K562 (cell line): Measurements from ENCODE around the gene KCNQ4. TPM values are rescaled to one million over a fixed set of nuclear protein-coding genes. Genes with fewer than 3 reads are reported as not detected.

Experiments
- CHD4 ChIP-seq: fragments of 200-600 bp; sonication (generic); IDR thresholded peaks from 3 replicates; pipeline ENCODE4 v1.6.1; 2012; ENCODE audit warnings: low read depth, mild to moderate bottlenecking, mixed read lengths, low read length, inconsistent platforms; ENCODE audit not compliant: insufficient read depth, insufficient replicate concordance, poor library complexity, severe bottlenecking
- EHMT2 ChIP-seq: fragments of 450-650 bp; IDR thresholded peaks from 2 replicates; pipeline ENCODE4 v1.6.1; 2018; ENCODE audit warnings: antibody characterized with exemption
- ETV6 ChIP-seq, 3 experiments: fragments of 150-350 bp in 1 of 3; sonication (generic) in 1 of 3; formaldehyde crosslinking in 1 of 3; IDR thresholded peaks; 2 replicates each; pipeline versions ENCODE4 v1.6.1 to v1.8.0; 2014 to 2022; ENCODE audit warnings: borderline replicate concordance in 2 of 3, low read depth in 2 of 3, antibody characterized with exemption in 1 of 3, low read length in 1 of 3, mild to moderate bottlenecking in 1 of 3, missing genetic modification reagents in 1 of 3
- FOS ChIP-seq: IDR thresholded peaks from 3 replicates; pipeline ENCODE4 v1.6.1; 2011; ENCODE audit not compliant: insufficient read length; ENCODE audit errors: extremely low read depth
- FOXA3 ChIP-seq, 2 experiments: fragments of 450-650 bp in 1 of 2; sonication (generic) in 1 of 2; formaldehyde crosslinking; IDR thresholded peaks in 1 of 2; conservative IDR thresholded peaks in 1 of 2; 2 replicates each; pipeline versions ENCODE4 v1.4.0 to v1.8.0; 2020 to 2022; ENCODE audit warnings: mild to moderate bottlenecking in 2 of 2, missing genetic modification reagents in 1 of 2
- FOXP1 ChIP-seq: sonication (generic); formaldehyde crosslinking; IDR thresholded peaks from 2 replicates; pipeline ENCODE4 v1.8.0; 2022; ENCODE audit warnings: mild to moderate bottlenecking, missing genetic modification reagents
- HSF4 ChIP-seq: fragments of 250-450 bp; sonication (Bioruptor Pico); IDR thresholded peaks from 2 replicates; pipeline ENCODE4 v2.1.2; 2022; ENCODE audit warnings: mild to moderate bottlenecking, moderate library complexity, borderline replicate concordance
- JUND ChIP-seq, 2 experiments: IDR thresholded peaks; 2 replicates in 1 of 2; 3 replicates in 1 of 2; pipeline ENCODE4 v1.6.1; 2011; ENCODE audit warnings: borderline replicate concordance in 2 of 2, low read depth in 2 of 2, low read length in 2 of 2, improper control_type of control experiment in 1 of 2, missing biosample characterization in 1 of 2, missing genetic modification characterization in 1 of 2, missing genetic modification reagents in 1 of 2
- KAT7 ChIP-seq: sonication (generic); formaldehyde crosslinking; IDR thresholded peaks from 2 replicates; pipeline ENCODE4 v1.8.0; 2022; ENCODE audit warnings: missing genetic modification reagents, mild to moderate bottlenecking, borderline replicate concordance
- L3MBTL2 ChIP-seq: fragments of 450-650 bp; IDR thresholded peaks from 2 replicates; pipeline ENCODE4 v1.6.1; 2016; ENCODE audit warnings: mild to moderate bottlenecking, moderate library complexity
- LARP7 ChIP-seq: fragments of 450-650 bp; IDR thresholded peaks from 2 replicates; pipeline ENCODE4 v1.6.1; 2016
- MCM3 ChIP-seq: fragments of 450-650 bp; IDR thresholded peaks from 2 replicates; pipeline ENCODE4 v1.6.1; 2016
- MLX ChIP-seq, 2 experiments: fragments of 450-650 bp in 1 of 2; sonication (generic) in 1 of 2; formaldehyde crosslinking; conservative IDR thresholded peaks; 2 replicates each; pipeline versions ENCODE4 v1.4.0 to v1.8.1; 2020 to 2022; ENCODE audit warnings: mild to moderate bottlenecking in 1 of 2, missing genetic modification reagents in 1 of 2
- MNT ChIP-seq, 2 experiments: fragments of 450-650 bp; conservative IDR thresholded peaks; 2 replicates each; pipeline ENCODE4 v1.6.1; 2017; ENCODE audit warnings: mild to moderate bottlenecking in 2 of 2, moderate library complexity in 2 of 2
- MYC ChIP-seq, 2 experiments: fragments of 250-450 bp in 1 of 2; sonication (Bioruptor Pico) in 1 of 2; IDR thresholded peaks; 2 replicates each; pipeline versions ENCODE4 v1.5.1 to v1.6.1; 2012 to 2021; ENCODE audit warnings: low read depth in 2 of 2, borderline replicate concordance in 1 of 2, improper control_type of control experiment in 1 of 2, low read length in 1 of 2, mild to moderate bottlenecking in 1 of 2, moderate library complexity in 1 of 2
- NCOA2 ChIP-seq, 2 experiments: fragments of 450-650 bp; IDR thresholded peaks; 2 replicates each; pipeline ENCODE4 v1.6.1; 2018; ENCODE audit warnings: mild to moderate bottlenecking in 2 of 2, moderate library complexity in 1 of 2; ENCODE audit not compliant: partially characterized antibody in 2 of 2
- NFXL1 ChIP-seq: fragments of 450-650 bp; formaldehyde crosslinking; IDR thresholded peaks from 2 replicates; pipeline ENCODE4 v1.4.0; 2021; ENCODE audit warnings: mild to moderate bottlenecking
- PCBP1 ChIP-seq: fragments of 200-400 bp; formaldehyde crosslinking; IDR thresholded peaks from 2 replicates; pipeline ENCODE4 v1.6.1; 2018; ENCODE audit warnings: mild to moderate bottlenecking, low read depth, low read length; ENCODE audit not compliant: poor library complexity, severe bottlenecking
- PHF20 ChIP-seq: fragments of 450-650 bp; IDR thresholded peaks from 2 replicates; pipeline ENCODE4 v1.6.1; 2018; ENCODE audit not compliant: partially characterized antibody
- POLR2A ChIP-seq: fragments of 450-650 bp; conservative IDR thresholded peaks from 2 replicates; pipeline ENCODE4 v1.6.1; 2016
- POU5F1 ChIP-seq: fragments of 150-350 bp; IDR thresholded peaks from 2 replicates; pipeline ENCODE4 v1.6.1; 2014; ENCODE audit warnings: borderline replicate concordance, low read length, low read depth, mild to moderate bottlenecking; ENCODE audit not compliant: partially characterized antibody
- RFX1 ChIP-seq: fragments of 450-650 bp; IDR thresholded peaks from 2 replicates; pipeline ENCODE4 v1.6.1; 2016; ENCODE audit warnings: mild to moderate bottlenecking, moderate library complexity
- RFX5 ChIP-seq: IDR thresholded peaks from 2 replicates; pipeline ENCODE4 v1.6.1; 2011; ENCODE audit warnings: low read depth, mild to moderate bottlenecking, improper control_type of control experiment, low read length
- TFAP4 ChIP-seq: sonication (generic); formaldehyde crosslinking; IDR thresholded peaks from 2 replicates; pipeline ENCODE4 v1.8.0; 2022; ENCODE audit warnings: missing genetic modification reagents, mild to moderate bottlenecking, moderate library complexity, borderline replicate concordance
- ZBED1 ChIP-seq: IDR thresholded peaks from 2 replicates; pipeline ENCODE4 v1.6.1; 2014
- polyA plus RNA-seq, 8 experiments: library from polyadenylated mRNA; depleted of rRNA in 4 of 8; stranded (reverse) in 5 of 8; unstranded in 3 of 8; fragments of >200 nt; fragmentation: Nextera tagmentation in 2 of 8; fragmentation: Illumina TruSeq in 1 of 8; extraction: Ambion mirVana in 2 of 8; extraction: Trizol in 1 of 8; gene quantifications; 2 replicates each; pipeline versions ENCODE4 v1.2.1 to v1.2.3, GENCODE V29; 2011 to 2014; ENCODE audit warnings: inconsistent platforms in 1 of 8, missing spikeins in 1 of 8
- total RNA-seq, 7 experiments: library from RNA; depleted of rRNA in 6 of 7; stranded (reverse); fragments of >200 nt in 6 of 7; fragmentation: Illumina TruSeq in 2 of 7; extraction: Trizol in 2 of 7; gene quantifications; 2 replicates each; pipeline versions ENCODE4 v1.2.1 to v1.2.3, GENCODE V29; 2011 to 2021; ENCODE audit warnings: low replicate concordance in 1 of 7

Gene KCNQ4
- total and polyA plus RNA-seq, 9 of the 15 experiments (the other 6 are each of a cell fraction or from before 2014, with no cell fraction given), result 0.07 to 4.1 (median 0.79) TPM

GRCh38 chr1:40802078-40802741 lies 18.6 kb downstream of the KCNQ4 start (continued):
- TF ChIP-seq ETV6 (IDR thresholded peaks at IDR 0.05; ENCODE audit: borderline replicate concordance in 1 of 2, low read depth in 2 of 2, low read length in 1 of 2), result no peak
- TF ChIP-seq ETV6 (CRISPR knock-in tag; IDR thresholded peaks at IDR 0.05; ENCODE audit: borderline replicate concordance), result no peak
- peak; percentile 82 for TF ChIP-seq PHF20
- TF ChIP-seq LARP7, result no peak
- no peak for TF ChIP-seq NFXL1
- TF ChIP-seq EHMT2, result no peak
- TF ChIP-seq RFX1, result no peak
- no peak for TF ChIP-seq JUND (IDR thresholded peaks at IDR 0.05; ENCODE audit: borderline replicate concordance, low read depth, low read length)
- no peak for TF ChIP-seq JUND (tag; IDR thresholded peaks at IDR 0.05; ENCODE audit: borderline replicate concordance, low read depth, low read length)
- TF ChIP-seq KAT7 (CRISPR knock-in tag), result no peak
- peak; percentile 99 for TF ChIP-seq L3MBTL2
- TF ChIP-seq POU5F1, result no peak
- no peak for TF ChIP-seq RFX5
- TF ChIP-seq MNT (conservative IDR thresholded peaks at IDR 0.05), result 0 out of 4 replicates have a peak, but pooled peaks of 1 of the 2 experiments have one; percentile 40
- TF ChIP-seq MYC (IDR thresholded peaks at IDR 0.05; ENCODE audit: low read depth, low read length), result peak; percentile 22; the same call in 1 of the 2 replicates
- no peak for TF ChIP-seq MYC (CRISPR knock-in tag; IDR thresholded peaks at IDR 0.05; ENCODE audit: borderline replicate concordance, low read depth)
- TF ChIP-seq HSF4 (CRISPR knock-in tag), result no peak
- TF ChIP-seq ZBED1, result no peak
- TF ChIP-seq MLX (CRISPR knock-in tag; conservative IDR thresholded peaks at IDR 0.05), result no peak
- peak; percentile 35; the same call in 1 of the 2 replicates for TF ChIP-seq TFAP4 (CRISPR knock-in tag)
- no peak for TF ChIP-seq FOS
- no peak for TF ChIP-seq PCBP1
- TF ChIP-seq POLR2A, result 0 out of 2 replicates have a peak, but pooled peaks have one; percentile 47
- TF ChIP-seq MCM3, result no peak
- TF ChIP-seq CHD4, result peak; percentile 99
- TF ChIP-seq NCOA2 (IDR thresholded peaks at IDR 0.05; ENCODE audit: partially characterized antibody in 2 of 2), result no peak
- no peak for TF ChIP-seq FOXP1 (CRISPR knock-in tag)
- TF ChIP-seq FOXA3 (CRISPR knock-in tag; conservative IDR thresholded peaks at IDR 0.05 in 1 of 2, IDR thresholded peaks at IDR 0.05 in 1 of 2), result no peak
